ENCODE data around the gene DOK5.

GRCh38 chr20:54464003-54464402 is 11.4 kb upstream of the DOK5 start:
- TF ChIP-seq CTCF (IDR thresholded peaks at IDR 0.05) (no peak), POLR2A (IDR thresholded peaks at IDR 0.05) (no peak)
